Activated T-helper 1 cell treated with Interleukin-2 at 50 U/mL for 16 hours (primary cell): ENCODE measurements around the gene CTSE.
"Not testable (repeated sequence)": the region's sequence is repeated elsewhere in the genome, so short reads cannot be mapped to it uniquely, and the experiment has no call there.

ENCODE experiments used
- DNase-seq: peaks from one replicate; pipeline ENCODE4 v3.0.0-alpha.2; 2020; ENCODE audit warnings: low read depth

The CTSE gene

GRCh38 chr1:206014601-206015000, 9.1 kb downstream of the CTSE start:
- DNase-seq, result no peak

- DNase-seq, result no peak
Observed at GRCh38 chr1:206013026-206013795, 10.5 kb downstream of the CTSE start.

GRCh38 chr1:206012086-206012859, 11.4 kb downstream of the CTSE start:
- no peak for DNase-seq

GRCh38 chr1:206011057-206011456, 12.6 kb downstream of the CTSE start:
- DNase-seq, result no peak

- no peak for DNase-seq
Observed at GRCh38 chr1:206010060-206010459, 13.6 kb downstream of the CTSE start.

- DNase-seq, result no peak
Observed at GRCh38 chr1:206006946-206007345, 16.7 kb downstream of the CTSE start.

- no peak for DNase-seq
Observed at GRCh38 chr1:206005778-206006180, 17.9 kb downstream of the CTSE start.

GRCh38 chr1:206005234-206005633, 18.5 kb downstream of the CTSE start:
- no peak for DNase-seq

GRCh38 chr1:206004826-206005225, 18.9 kb downstream of the CTSE start:
- DNase-seq, result no peak

- no peak for DNase-seq
Observed at GRCh38 chr1:206003854-206004800, 19.6 kb downstream of the CTSE start.

- no peak for DNase-seq
Observed at GRCh38 chr1:206002871-206003801, 20.6 kb downstream of the CTSE start, which contains the start of gene RAB7B. Gene RAB7B, minus strand, starts transcription at chr1:206003395. Its CDS starts 9,260 bp downstream, at chr1:205994135.

GRCh38 chr1:206002160-206002559, 21.5 kb downstream of the CTSE start:
- DNase-seq, result no peak

- no peak for DNase-seq
Observed at GRCh38 chr1:206001476-206001888, 22.2 kb downstream of the CTSE start.

GRCh38 chr1:206000641-206001339, 22.9 kb downstream of the CTSE start:
- DNase-seq, result no peak

GRCh38 chr1:205998457-205999241, 25.0 kb downstream of the CTSE start:
- DNase-seq, result no peak

GRCh38 chr1:205996641-205997040, 27.1 kb downstream of the CTSE start:
- DNase-seq, result not testable (repeated sequence)

- DNase-seq, result no peak
Observed at GRCh38 chr1:205994346-205994745, 29.3 kb downstream of the CTSE start.

GRCh38 chr1:205993068-205993467, 30.6 kb downstream of the CTSE start:
- no peak for DNase-seq

- DNase-seq, result no peak
Observed at GRCh38 chr1:205992218-205992882, 31.3 kb downstream of the CTSE start.
